HEK293 (cell line): ENCODE results near the gene PAEP.

Experiments used
- CTCF ChIA-PET: fragments of 350-600 bp; formaldehyde crosslinking; extraction: SDS; loops from one replicate; lab custom pipeline; 2021; ENCODE audit warnings: antibody characterized with exemption; lab: Yijun Ruan, JAX
- POLR2A ChIA-PET: fragments of 300-600 bp; formaldehyde crosslinking; extraction: SDS; loops from one replicate; lab custom pipeline; 2020; ENCODE audit warnings: antibody characterized with exemption, inconsistent platforms; lab: Yijun Ruan, JAX
- H3K27ac ChIP-seq: fragments of 200-500 bp; sonication (Bioruptor generic); 2 replicates; pipeline ENCODE4 v1.5.1; 2014; ENCODE audit warnings: low read depth, low read length, control low read depth, inconsistent platforms; ENCODE audit errors: extremely low read depth
- H3K36me3 ChIP-seq, 2 experiments: fragments of 200-500 bp in 1 of 2; sonication (Bioruptor generic) in 1 of 2; 1 replicate in 1 of 2; 2 replicates in 1 of 2; pipeline ENCODE4 v1.5.1; 2014 to 2017; ENCODE audit warnings: inconsistent platforms in 2 of 2, low read length in 2 of 2; ENCODE audit not compliant: control insufficient read depth in 2 of 2, insufficient read depth in 1 of 2
- H3K4me1 ChIP-seq: fragments of 200-500 bp; sonication (Bioruptor generic); 2 replicates; pipeline ENCODE4 v1.5.1; 2014; ENCODE audit warnings: mild to moderate bottlenecking, low read length, inconsistent platforms; ENCODE audit not compliant: control insufficient read depth, insufficient read depth
- H3K4me3 ChIP-seq: 2 replicates; pipeline ENCODE4 v1.5.1; 2011; ENCODE audit warnings: low read depth, mild to moderate bottlenecking, control low read depth, low read length, moderate library complexity
- H3K9me3 ChIP-seq: fragments of 200-500 bp; sonication (Bioruptor generic); 2 replicates; pipeline ENCODE4 v1.5.1; 2014; ENCODE audit warnings: low read depth, low read length, inconsistent platforms; ENCODE audit not compliant: control insufficient read depth, insufficient read depth
- BCL11A ChIP-seq: fragments of 450-650 bp; formaldehyde crosslinking; IDR thresholded peaks from 2 replicates; pipeline ENCODE4 v1.5.1; 2016; ENCODE audit warnings: low read depth, missing biosample characterization, missing genetic modification characterization
- GLIS2 ChIP-seq: fragments of 450-650 bp; formaldehyde crosslinking; IDR thresholded peaks from 2 replicates; pipeline ENCODE4 v1.5.1; 2016; ENCODE audit warnings: missing biosample characterization, missing genetic modification characterization
- KLF16 ChIP-seq: fragments of 450-650 bp; formaldehyde crosslinking; IDR thresholded peaks from 2 replicates; pipeline ENCODE4 v1.5.1; 2017; ENCODE audit warnings: missing biosample characterization, missing genetic modification characterization
- KLF9 ChIP-seq: fragments of 450-650 bp; formaldehyde crosslinking; IDR thresholded peaks from 2 replicates; pipeline ENCODE4 v1.5.1; 2016; ENCODE audit warnings: missing biosample characterization, missing genetic modification characterization, low read depth
- PRDM1 ChIP-seq: fragments of 450-650 bp; formaldehyde crosslinking; IDR thresholded peaks from 2 replicates; pipeline ENCODE4; 2016; ENCODE audit warnings: missing biosample characterization, missing genetic modification characterization
- SALL2 ChIP-seq: fragments of 450-650 bp; formaldehyde crosslinking; IDR thresholded peaks from 2 replicates; pipeline ENCODE4 v1.5.0; 2017; ENCODE audit warnings: missing biosample characterization, mild to moderate bottlenecking, missing genetic modification characterization, borderline replicate concordance
- ZBTB20 ChIP-seq: fragments of 450-650 bp; formaldehyde crosslinking; IDR thresholded peaks from 2 replicates; pipeline ENCODE4 v1.5.1; 2016; ENCODE audit warnings: missing biosample characterization, missing genetic modification characterization
- ZNF23 ChIP-seq: fragments of 450-650 bp; formaldehyde crosslinking; IDR thresholded peaks from 2 replicates; pipeline ENCODE4 v1.5.1; 2016; ENCODE audit warnings: missing biosample characterization, missing genetic modification characterization, borderline replicate concordance
- ZNF350 ChIP-seq: fragments of 450-650 bp; formaldehyde crosslinking; IDR thresholded peaks from 2 replicates; pipeline ENCODE4 v1.5.0; 2017; ENCODE audit warnings: missing biosample characterization, mild to moderate bottlenecking, missing genetic modification characterization
- ZNF624 ChIP-seq: fragments of 450-650 bp; formaldehyde crosslinking; IDR thresholded peaks from 2 replicates; pipeline ENCODE4 v1.5.1; 2017; ENCODE audit warnings: missing biosample characterization, missing genetic modification characterization
- ZNF654 ChIP-seq: fragments of 450-650 bp; formaldehyde crosslinking; IDR thresholded peaks from 2 replicates; pipeline ENCODE4 v1.5.1; 2016; ENCODE audit warnings: low read depth, missing biosample characterization, missing genetic modification characterization
- ZNF664 ChIP-seq: fragments of 450-650 bp; formaldehyde crosslinking; IDR thresholded peaks from 2 replicates; pipeline ENCODE4 v1.5.1; 2016; ENCODE audit warnings: missing biosample characterization, missing genetic modification characterization
- ZNF670 ChIP-seq: fragments of 450-650 bp; formaldehyde crosslinking; IDR thresholded peaks from 2 replicates; pipeline ENCODE4 v1.5.1; 2016; ENCODE audit warnings: missing biosample characterization, missing genetic modification characterization, low read depth
- ZNF701 ChIP-seq: fragments of 450-650 bp; formaldehyde crosslinking; IDR thresholded peaks from 2 replicates; pipeline ENCODE4 v1.5.1; 2016; ENCODE audit warnings: missing biosample characterization, missing genetic modification characterization
- ZNF776 ChIP-seq: fragments of 450-650 bp; formaldehyde crosslinking; IDR thresholded peaks from 2 replicates; pipeline ENCODE4 v1.5.0; 2017; ENCODE audit warnings: missing biosample characterization, missing genetic modification characterization, borderline replicate concordance
- TF ChIP-seq, protein P1 (sequence below): fragments of 450-650 bp; formaldehyde crosslinking; IDR thresholded peaks from 2 replicates; pipeline ENCODE4 v1.5.1; 2016; ENCODE audit warnings: missing biosample characterization, missing genetic modification characterization
- TF ChIP-seq, protein P2 (sequence below): fragments of 450-650 bp; formaldehyde crosslinking; IDR thresholded peaks from 2 replicates; pipeline ENCODE4 v1.5.1; 2017; ENCODE audit warnings: missing biosample characterization, missing genetic modification characterization
- TF ChIP-seq, protein P3 (sequence below): fragments of 450-650 bp; formaldehyde crosslinking; IDR thresholded peaks from 2 replicates; pipeline ENCODE4 v1.5.1; 2017; ENCODE audit warnings: missing biosample characterization, missing genetic modification characterization
- TF ChIP-seq, protein P4 (sequence below): fragments of 450-650 bp; formaldehyde crosslinking; IDR thresholded peaks from 2 replicates; pipeline ENCODE4 v1.5.1; 2017; ENCODE audit warnings: missing biosample characterization, missing genetic modification characterization
- TF ChIP-seq, protein P5 (sequence below): IDR thresholded peaks from 2 replicates; pipeline ENCODE4 v1.6.1; 2011; ENCODE audit warnings: mild to moderate bottlenecking, low read depth, low read length, borderline replicate concordance
- TF ChIP-seq, protein P6 (sequence below): fragments of 450-650 bp; formaldehyde crosslinking; IDR thresholded peaks from 2 replicates; pipeline ENCODE4 v1.5.1; 2017; ENCODE audit warnings: missing biosample characterization, missing genetic modification characterization
- TF ChIP-seq, protein P7 (sequence below): fragments of 450-650 bp; formaldehyde crosslinking; IDR thresholded peaks from 2 replicates; pipeline ENCODE4 v1.5.1; 2016; ENCODE audit warnings: missing biosample characterization, missing genetic modification characterization

Gene PAEP

DNA sequence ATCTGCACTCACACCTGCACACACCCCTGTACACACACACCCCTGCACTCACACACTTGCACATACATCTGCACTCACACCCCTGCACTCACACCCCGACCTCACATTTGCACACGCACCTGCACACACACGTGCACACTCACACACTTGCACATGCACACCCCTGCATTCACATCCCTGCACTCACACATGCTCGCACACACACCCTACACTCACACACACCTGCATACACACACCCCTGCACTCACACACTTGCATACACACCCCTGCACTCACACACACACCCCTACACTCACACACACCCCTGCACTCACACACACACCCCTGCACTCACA is 50.3 kb downstream of the PAEP start (continued):
- TF ChIP-seq, protein P1, sequence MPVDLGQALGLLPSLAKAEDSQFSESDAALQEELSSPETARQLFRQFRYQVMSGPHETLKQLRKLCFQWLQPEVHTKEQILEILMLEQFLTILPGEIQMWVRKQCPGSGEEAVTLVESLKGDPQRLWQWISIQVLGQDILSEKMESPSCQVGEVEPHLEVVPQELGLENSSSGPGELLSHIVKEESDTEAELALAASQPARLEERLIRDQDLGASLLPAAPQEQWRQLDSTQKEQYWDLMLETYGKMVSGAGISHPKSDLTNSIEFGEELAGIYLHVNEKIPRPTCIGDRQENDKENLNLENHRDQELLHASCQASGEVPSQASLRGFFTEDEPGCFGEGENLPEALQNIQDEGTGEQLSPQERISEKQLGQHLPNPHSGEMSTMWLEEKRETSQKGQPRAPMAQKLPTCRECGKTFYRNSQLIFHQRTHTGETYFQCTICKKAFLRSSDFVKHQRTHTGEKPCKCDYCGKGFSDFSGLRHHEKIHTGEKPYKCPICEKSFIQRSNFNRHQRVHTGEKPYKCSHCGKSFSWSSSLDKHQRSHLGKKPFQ (tag by site-specific recombination) = peak; percentile 71; the same call in 1 of the 2 replicates
- TF ChIP-seq KLF9 (tag by site-specific recombination) = no peak
- TF ChIP-seq ZNF23 (tag by site-specific recombination) = no peak
- no peak for TF ChIP-seq ZNF701
- no peak for TF ChIP-seq PRDM1 (tag by site-specific recombination)
- no peak for TF ChIP-seq ZNF350
- TF ChIP-seq, protein P2, sequence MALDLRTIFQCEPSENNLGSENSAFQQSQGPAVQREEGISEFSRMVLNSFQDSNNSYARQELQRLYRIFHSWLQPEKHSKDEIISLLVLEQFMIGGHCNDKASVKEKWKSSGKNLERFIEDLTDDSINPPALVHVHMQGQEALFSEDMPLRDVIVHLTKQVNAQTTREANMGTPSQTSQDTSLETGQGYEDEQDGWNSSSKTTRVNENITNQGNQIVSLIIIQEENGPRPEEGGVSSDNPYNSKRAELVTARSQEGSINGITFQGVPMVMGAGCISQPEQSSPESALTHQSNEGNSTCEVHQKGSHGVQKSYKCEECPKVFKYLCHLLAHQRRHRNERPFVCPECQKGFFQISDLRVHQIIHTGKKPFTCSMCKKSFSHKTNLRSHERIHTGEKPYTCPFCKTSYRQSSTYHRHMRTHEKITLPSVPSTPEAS (tag by site-specific recombination) = peak; percentile 24; the same call in 1 of the 2 replicates
- TF ChIP-seq, protein P3, sequence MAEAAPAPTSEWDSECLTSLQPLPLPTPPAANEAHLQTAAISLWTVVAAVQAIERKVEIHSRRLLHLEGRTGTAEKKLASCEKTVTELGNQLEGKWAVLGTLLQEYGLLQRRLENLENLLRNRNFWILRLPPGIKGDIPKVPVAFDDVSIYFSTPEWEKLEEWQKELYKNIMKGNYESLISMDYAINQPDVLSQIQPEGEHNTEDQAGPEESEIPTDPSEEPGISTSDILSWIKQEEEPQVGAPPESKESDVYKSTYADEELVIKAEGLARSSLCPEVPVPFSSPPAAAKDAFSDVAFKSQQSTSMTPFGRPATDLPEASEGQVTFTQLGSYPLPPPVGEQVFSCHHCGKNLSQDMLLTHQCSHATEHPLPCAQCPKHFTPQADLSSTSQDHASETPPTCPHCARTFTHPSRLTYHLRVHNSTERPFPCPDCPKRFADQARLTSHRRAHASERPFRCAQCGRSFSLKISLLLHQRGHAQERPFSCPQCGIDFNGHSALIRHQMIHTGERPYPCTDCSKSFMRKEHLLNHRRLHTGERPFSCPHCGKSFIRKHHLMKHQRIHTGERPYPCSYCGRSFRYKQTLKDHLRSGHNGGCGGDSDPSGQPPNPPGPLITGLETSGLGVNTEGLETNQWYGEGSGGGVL (tag by site-specific recombination) = no peak
- no peak for TF ChIP-seq ZNF624
- TF ChIP-seq, protein P4, sequence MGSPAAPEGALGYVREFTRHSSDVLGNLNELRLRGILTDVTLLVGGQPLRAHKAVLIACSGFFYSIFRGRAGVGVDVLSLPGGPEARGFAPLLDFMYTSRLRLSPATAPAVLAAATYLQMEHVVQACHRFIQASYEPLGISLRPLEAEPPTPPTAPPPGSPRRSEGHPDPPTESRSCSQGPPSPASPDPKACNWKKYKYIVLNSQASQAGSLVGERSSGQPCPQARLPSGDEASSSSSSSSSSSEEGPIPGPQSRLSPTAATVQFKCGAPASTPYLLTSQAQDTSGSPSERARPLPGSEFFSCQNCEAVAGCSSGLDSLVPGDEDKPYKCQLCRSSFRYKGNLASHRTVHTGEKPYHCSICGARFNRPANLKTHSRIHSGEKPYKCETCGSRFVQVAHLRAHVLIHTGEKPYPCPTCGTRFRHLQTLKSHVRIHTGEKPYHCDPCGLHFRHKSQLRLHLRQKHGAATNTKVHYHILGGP (tag by site-specific recombination) = no peak

DNA sequence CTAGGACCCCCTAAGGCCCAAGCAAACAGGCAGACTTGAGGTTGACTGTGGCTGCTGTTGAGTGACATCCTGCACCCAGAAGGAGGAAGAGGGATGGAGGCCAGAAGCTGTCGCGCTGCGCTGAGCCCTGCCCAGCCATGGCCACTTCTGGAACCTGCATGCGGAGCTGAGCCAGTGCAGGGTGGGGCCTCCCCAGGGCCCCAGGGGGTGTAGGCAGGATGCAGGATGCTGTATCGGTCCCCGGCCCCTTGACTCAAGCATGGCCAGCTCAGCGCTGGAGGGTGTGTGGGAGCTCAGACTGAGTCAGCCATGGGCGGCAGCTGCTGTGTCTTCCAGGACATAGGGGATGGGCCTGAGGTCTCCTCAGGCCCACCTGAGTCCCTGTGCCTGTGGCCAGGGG is 50.9 kb downstream of the PAEP start:
- no peak overlapping the region for H3K27ac ChIP-seq
- POLR2A ChIA-PET = no interaction called here
- H3K36me3 ChIP-seq = no peaks in the 10 kb centered on the region
- no peaks in the 10 kb centered on the region for H3K9me3 ChIP-seq
- H3K4me3 ChIP-seq = no peak overlapping the region
- CTCF ChIA-PET = interaction anchor here (0.6 to 0.8 kb wide), 2 partner anchors 9 to 169 kb away, joined by 3 read pairs; no protein-coding TSS in a partner anchor
- no peaks in the 10 kb centered on the region for H3K4me1 ChIP-seq
- no peak for TF ChIP-seq ZNF776

DNA sequence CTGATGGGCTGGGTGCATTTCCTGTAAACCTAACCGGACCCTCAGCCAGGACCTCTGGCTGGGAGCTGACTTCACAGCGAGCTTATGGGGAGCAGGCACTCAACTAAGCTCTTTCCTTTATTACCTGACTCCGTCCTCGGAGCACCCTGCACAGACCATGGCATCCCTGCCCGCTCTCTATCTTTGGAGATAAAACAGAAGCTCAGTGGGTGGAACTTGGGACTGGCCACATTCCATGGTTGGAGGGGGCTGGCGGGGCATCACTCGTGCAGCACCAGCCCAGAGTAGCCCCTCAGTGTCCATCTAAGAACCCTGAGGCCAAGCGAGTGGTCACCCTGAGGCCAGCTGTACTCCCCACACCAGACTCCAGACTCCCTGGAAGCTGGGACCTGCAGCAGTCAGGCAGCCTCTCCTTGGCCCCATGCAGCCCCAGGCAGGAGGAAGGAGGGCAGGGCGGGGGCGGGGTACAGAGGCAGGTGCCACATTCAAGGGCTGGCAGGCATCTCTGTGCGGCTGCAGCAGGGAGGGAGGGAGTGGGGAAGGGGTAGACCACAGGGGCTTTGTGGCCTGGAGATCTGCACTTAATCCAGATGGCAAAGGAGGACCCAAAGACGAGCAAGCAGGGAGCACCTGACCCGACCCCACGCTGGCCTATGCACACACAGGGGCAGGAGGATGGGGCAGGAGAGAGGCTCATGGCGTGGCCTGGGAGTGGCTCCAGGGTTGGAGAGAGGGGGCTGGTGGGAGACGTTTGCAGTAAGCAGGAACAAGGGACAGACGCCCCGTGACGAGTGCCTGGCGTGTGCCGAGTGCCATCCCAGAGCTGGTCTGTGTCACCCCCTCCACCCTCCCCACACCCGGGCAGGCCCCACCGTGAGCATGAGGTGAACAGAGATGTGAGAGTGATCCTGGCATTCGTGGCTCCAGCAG is 51.7 kb downstream of the PAEP start:
- ChIA-PET POLR2A (no interaction called here), CTCF (interaction anchor here (0.6 to 0.8 kb wide), 2 partner anchors 10 to 11 kb away, joined by 3 to 5 read pairs; no protein-coding TSS in a partner anchor)
- no peaks in the 10 kb centered on the region for H3K4me1 ChIP-seq
- no peak overlapping the region for H3K27ac ChIP-seq
- H3K4me3 ChIP-seq = no peak overlapping the region
- no peaks in the 10 kb centered on the region for H3K36me3 ChIP-seq
- H3K9me3 ChIP-seq = no peaks in the 10 kb centered on the region
- TF ChIP-seq KLF16 (tag by site-specific recombination) = no peak
- no peak for TF ChIP-seq SALL2 (tag by site-specific recombination)
- TF ChIP-seq, protein P5, sequence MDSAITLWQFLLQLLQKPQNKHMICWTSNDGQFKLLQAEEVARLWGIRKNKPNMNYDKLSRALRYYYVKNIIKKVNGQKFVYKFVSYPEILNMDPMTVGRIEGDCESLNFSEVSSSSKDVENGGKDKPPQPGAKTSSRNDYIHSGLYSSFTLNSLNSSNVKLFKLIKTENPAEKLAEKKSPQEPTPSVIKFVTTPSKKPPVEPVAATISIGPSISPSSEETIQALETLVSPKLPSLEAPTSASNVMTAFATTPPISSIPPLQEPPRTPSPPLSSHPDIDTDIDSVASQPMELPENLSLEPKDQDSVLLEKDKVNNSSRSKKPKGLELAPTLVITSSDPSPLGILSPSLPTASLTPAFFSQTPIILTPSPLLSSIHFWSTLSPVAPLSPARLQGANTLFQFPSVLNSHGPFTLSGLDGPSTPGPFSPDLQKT = no peak
- TF ChIP-seq ZNF670 (tag by site-specific recombination) = no peak
- no peak for TF ChIP-seq ZBTB20
- no peak for TF ChIP-seq GLIS2 (tag by site-specific recombination)
- TF ChIP-seq BCL11A = no peak
- TF ChIP-seq ZNF664 = no peak
- no peak for TF ChIP-seq ZNF654 (tag by site-specific recombination)
- TF ChIP-seq, protein P6, sequence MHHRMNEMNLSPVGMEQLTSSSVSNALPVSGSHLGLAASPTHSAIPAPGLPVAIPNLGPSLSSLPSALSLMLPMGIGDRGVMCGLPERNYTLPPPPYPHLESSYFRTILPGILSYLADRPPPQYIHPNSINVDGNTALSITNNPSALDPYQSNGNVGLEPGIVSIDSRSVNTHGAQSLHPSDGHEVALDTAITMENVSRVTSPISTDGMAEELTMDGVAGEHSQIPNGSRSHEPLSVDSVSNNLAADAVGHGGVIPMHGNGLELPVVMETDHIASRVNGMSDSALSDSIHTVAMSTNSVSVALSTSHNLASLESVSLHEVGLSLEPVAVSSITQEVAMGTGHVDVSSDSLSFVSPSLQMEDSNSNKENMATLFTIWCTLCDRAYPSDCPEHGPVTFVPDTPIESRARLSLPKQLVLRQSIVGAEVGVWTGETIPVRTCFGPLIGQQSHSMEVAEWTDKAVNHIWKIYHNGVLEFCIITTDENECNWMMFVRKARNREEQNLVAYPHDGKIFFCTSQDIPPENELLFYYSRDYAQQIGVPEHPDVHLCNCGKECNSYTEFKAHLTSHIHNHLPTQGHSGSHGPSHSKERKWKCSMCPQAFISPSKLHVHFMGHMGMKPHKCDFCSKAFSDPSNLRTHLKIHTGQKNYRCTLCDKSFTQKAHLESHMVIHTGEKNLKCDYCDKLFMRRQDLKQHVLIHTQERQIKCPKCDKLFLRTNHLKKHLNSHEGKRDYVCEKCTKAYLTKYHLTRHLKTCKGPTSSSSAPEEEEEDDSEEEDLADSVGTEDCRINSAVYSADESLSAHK (tag by site-specific recombination) = no peak
- TF ChIP-seq, protein P7, sequence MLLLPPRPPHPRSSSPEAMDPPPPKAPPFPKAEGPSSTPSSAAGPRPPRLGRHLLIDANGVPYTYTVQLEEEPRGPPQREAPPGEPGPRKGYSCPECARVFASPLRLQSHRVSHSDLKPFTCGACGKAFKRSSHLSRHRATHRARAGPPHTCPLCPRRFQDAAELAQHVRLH = no peak
